H54 (cell line): ENCODE data around the gene B3GNT8.
"Not testable (repeated sequence)": the region's sequence is repeated elsewhere in the genome, so short reads cannot be mapped to it uniquely, and the experiment has no call there.

Source experiments
- DNase-seq: peaks from one replicate; pipeline ENCODE4 v3.0.0; 2011; ENCODE audit warnings: low spot score, mixed read lengths; ENCODE audit not compliant: insufficient read length
- FAIRE-seq: peaks from 3 replicates; lab custom pipeline; 2011; peaks lifted over from hg19 to GRCh38; lab: Jason Lieb, UNC
- POLR2A ChIP-seq: IDR thresholded peaks from 2 replicates; pipeline ENCODE4 v1.6.1; 2011; ENCODE audit warnings: low read depth, mild to moderate bottlenecking, low read length

The B3GNT8 gene

DNA sequence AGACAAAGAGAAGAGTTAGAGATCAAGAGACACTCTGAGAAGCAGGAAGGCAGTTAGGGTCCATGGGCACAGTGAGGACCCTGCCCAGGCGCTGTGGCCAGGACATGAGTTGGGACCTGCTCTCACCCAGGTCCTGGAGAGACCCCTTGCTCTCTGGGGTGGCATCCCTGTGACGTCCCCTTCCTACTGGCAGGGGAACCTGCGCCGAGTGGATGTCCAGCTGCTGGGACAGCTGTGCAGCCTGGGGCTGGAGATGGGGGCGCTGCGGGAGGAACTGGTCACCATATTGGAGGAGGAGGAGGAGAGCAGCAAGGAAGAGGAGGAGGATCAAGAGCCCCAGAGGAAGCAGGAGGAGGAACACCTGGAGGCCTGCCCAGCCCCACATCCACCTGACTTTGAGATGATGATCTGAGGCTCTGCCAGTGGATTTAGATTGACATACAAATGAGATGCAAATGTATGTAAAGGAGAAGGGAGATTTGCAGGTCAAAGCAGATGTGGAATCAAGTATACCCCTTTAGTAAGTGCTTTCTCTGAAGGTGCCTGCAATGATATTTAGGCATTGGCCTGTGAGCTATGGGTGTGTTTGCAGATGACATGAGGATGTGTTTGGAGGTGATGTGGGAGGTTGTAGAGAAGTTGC lies 16.8 kb upstream of the B3GNT8 start:
- DNase-seq: no peak
- no peak for FAIRE-seq
- TF ChIP-seq POLR2A: no peak

DNA sequence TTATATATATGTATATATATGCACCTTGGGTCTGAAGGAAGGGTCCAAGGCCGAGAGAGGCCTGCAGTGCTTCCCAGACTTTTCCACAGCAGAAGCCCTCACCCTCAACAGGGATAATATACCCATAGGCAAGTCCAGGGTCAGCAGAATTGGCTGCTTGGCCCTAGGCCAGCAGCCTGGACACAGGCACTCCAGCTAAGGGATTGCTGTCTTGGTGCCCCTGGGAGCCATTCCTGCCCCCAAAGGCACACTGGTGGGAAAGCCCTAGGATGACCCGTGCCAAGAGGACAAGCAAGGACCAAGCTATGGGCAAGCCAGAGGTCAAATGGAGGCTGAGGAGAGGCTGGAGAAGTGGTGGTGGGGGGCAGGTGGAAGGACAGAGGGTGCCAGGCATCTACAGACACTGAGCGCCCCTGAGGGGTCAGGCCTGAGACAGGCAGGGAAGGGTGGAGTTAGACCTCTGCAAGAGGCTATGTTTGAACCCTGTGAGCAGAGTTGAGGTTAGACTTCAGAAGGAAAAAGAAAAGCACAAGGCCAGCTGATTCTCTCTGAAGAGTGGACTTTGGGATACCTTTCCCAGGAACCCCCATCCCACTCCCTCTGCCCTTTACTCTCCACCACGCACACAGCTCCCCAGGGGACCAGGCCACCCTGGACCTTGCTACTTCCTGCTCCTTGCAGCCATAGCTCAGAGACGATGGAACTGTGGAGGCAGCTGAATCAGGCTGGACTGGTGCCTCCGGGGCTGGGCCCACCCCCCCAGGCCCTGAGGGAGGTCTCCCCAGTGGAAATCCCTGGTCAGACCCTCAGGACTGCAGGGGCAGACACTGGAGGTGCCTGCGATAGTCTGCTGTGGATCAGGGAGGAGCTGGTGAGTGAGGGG lies 15.5 kb upstream of the B3GNT8 start, which contains the start of gene ERICH4:
Gene ERICH4, plus strand, starts transcription at position 684 of the 883 bp plus-strand sequence. Its CDS starts 14 bp downstream, at position 698.
- no peak for FAIRE-seq
- no peak for TF ChIP-seq POLR2A
- no peak for DNase-seq

DNA sequence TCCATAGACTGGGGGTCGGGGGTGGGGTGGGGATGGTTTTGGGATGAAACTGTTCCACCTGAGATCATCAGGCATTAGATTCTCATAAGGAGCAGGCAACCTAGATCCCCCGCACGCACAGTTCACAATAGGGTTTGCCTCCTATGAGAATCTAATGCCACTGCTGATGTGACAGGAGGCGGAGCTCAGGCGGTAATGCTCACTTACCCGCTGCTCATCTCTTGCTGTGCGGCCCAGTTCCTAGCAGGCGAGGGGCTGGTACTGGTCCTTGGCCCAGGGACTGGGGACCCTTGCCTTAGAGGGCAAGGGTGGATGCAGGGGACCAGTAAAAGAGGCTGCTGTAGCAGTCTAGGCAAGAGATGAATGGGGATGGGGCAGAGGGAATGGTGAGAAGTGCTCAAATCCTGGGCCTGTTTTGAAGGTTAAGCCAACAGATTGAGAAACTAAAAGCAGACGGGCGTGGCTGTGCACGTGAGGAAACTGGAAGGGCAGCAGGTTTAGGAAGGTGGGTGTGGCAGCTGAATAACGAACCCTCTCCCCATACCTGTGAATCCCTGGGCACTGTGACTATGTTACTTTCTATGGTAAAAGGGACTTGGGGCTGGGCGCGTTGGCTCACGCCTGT lies 14.3 kb upstream of the B3GNT8 start:
- no peak for TF ChIP-seq POLR2A
- FAIRE-seq (no peak), DNase-seq (no peak)

DNA sequence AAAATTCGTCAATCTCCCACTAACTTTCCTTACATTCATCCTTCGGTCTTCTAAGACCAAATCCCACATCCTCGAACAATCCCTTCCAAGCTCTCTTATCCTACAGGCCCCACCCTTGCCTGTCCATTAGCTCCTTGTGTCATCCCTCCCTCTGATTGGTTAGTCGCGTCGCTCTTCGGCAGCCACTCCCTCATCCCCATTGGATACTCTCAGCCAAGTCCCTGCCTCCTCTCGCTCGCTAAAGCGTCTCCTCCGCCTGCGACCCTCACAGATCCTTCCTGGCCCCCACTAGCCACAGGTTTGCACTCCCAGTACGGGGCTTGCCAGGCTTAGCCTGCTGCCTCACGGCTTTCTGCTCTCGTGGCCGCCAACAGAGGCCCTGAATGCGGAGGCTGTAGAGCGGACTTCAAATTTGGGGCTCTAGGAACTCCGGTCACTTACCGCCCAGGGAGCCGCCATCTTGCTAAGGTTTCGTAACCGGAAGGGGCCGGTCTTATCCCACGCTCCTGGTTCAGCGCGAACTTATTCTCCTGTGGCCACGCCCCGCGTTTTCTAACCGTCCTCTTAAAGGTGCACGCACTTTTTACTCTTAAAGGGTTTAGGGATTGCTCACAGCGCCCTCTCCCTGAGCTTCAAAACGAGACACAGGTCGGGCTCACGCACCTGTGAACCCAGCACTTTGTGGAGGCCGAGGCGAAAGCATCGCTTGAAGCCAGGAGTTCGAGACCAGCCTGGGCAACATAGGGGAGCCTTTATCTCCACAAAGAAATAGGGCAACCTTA lies 12.5 kb upstream of the B3GNT8 start, which contains the start of gene DMAC2:
Gene DMAC2, minus strand, starts transcription at position 472 of the 782 bp plus-strand sequence. Its CDS starts 13 bp downstream, at position 459.
- DNase-seq (peak; percentile 99), FAIRE-seq (peak; percentile 91)
- TF ChIP-seq POLR2A: peak; percentile 52; the same call in 1 of the 2 replicates

- DNase-seq: no peak
These were observed 10.9 kb upstream of the B3GNT8 start for GRCh38 chr19:41437944-41438574.

DNA sequence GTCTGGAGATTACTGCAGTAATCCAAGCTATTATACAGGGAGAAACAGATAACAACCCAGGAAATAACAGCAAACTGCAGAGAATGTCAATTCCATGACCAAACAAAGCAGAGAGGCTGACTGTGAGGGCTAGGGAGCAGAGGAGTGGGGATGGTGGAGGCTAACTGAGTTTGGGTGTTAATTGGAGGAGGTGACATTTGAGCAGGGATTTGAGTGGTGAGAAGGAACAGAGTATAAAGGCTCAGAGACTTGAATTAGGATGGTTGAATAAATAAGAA lies 9.4 kb upstream of the B3GNT8 start:
- DNase-seq (no peak), FAIRE-seq (no peak)
- no peak for TF ChIP-seq POLR2A

More at GRCh38 chr19:41437944-41438574, 10.9 kb upstream of the B3GNT8 start:
- no peak for TF ChIP-seq POLR2A
- no peak for FAIRE-seq

- no peak for TF ChIP-seq POLR2A
- DNase-seq (no peak), FAIRE-seq (no peak)
These were observed 8.9 kb upstream of the B3GNT8 start for GRCh38 chr19:41435936-41436673.

- DNase-seq, FAIRE-seq: not testable (repeated sequence)
These were observed 8.2 kb upstream of the B3GNT8 start for GRCh38 chr19:41435376-41435775.

DNA sequence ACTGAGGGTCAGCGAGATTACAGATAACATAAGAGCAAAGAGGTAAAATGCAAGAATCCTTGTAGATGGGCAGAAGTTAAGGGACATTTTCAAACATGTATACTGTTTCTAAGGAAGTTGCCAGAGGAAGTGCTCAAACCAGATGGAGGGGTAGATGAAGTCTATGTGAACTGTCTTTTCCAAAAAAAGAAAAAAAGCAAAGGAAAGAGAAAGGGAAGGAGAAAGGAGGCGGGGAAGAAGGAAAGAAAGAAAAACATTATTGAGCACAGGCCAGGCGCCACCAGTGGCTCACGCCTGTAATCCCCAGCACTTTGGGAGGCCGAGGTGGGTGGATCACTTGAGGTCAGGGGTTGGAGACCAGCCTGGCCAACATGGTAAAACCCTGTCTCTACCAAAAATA lies 7.3 kb upstream of the B3GNT8 start:
- TF ChIP-seq POLR2A: no peak
- FAIRE-seq (no peak), DNase-seq (no peak)

DNA sequence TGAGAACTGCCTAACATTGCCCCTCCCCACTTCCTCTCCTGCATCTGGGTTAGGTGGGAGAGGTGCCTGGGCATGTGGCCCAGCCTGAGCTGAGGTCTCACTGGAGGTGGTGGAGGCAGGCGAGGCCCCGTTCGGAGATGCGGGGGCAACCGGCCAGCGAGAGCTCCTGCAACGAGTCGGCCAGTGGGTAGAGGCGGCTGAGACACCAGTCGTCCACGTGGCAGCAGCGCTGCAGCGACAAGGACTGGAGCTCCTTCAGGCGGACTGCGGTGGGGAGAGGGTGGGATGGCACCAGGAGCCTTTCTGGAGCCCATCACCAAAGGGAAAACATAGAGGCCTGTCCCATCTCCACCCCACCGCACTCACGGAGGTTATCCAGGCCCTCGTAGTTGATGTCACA lies 6.0 kb upstream of the B3GNT8 start:
- no peak for FAIRE-seq
- DNase-seq: no peak
- no peak for TF ChIP-seq POLR2A

- FAIRE-seq (no peak), DNase-seq (no peak)
- TF ChIP-seq POLR2A: no peak
These were observed 4.5 kb upstream of the B3GNT8 start for GRCh38 chr19:41431426-41432386.
